Measurements from ENCODE around the gene NISCH. TPM values are rescaled to one million over a fixed set of nuclear protein-coding genes. Genes with fewer than 3 reads are reported as not detected.
A peak's percentile ranks its signal among the peaks of the same experiment; 100 is the strongest.

The NISCH gene
- total RNA-seq, 1 donor from 2014 or later = 58.3 TPM

DNA sequence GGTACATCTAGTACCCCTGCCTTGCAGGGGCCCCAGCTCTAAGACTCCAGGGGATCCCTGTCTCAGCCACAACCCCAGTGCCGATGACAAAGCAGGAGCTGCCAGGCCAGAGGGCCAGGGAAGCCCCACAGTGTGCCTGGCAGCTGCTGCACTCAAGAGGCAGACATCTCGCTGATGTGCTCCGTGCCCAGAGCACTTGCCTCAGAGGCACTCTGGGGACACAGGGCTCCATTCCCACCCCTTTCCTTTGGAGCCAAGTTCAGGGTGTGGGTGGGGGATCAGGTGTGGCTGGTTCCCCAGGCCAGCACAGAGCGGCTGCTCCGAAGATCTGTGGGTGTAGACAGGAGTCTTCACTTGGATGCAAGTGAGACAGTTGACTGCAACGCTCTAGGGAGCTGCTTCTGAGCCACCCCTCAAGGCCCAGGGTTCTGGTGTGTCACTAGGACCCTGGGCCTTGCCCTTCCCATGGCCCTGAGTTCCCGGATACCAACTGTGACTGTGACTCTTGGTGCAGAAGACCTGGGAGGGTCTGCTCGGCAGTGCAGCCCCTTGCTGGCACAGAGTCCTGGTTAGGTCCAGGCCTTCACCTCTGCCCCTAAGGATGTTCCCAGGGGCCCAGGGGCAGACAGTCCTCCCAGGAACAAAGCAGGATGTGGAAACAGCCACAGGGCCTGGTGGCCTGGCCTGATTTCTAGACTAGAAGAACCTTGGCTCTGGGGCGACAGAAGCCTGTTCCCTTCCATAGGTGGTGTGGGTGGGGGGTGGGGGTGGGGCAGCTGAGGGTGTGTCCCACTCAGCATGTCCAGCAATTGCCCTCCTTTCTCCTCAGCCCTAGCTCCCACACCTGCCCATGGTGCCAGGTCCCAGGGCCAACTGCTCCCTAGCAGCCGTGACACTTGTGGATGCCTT lies 75.8 kb downstream of the NISCH start:
- Histone ChIP-seq H3K27ac (peak overlapping the region; percentile 49 to 80), H3K9me3 (no peaks in the 10 kb centered on the region), H3K4me3 (no peak overlapping the region), H3K4me1 (peaks cover 4 to 17% of the 10 kb centered on the region in 2 donors), H3K27me3 (no peaks in the 10 kb centered on the region), H3K36me3 (peaks cover 4 to 11% of the 10 kb centered on the region in 2 donors)
- intact Hi-C loops (cut with DNase I) = loop anchor here (5.0 to 10.0 kb wide), 2 partner anchors 244 to 364 kb away; partner anchors contain the start of genes GLYCTK and STIMATE
- peak in 1 of 2 donors; percentile 63 for DNase-seq (ENCODE audit: low spot score in 2 of 2)
- TF ChIP-seq, protein P1, sequence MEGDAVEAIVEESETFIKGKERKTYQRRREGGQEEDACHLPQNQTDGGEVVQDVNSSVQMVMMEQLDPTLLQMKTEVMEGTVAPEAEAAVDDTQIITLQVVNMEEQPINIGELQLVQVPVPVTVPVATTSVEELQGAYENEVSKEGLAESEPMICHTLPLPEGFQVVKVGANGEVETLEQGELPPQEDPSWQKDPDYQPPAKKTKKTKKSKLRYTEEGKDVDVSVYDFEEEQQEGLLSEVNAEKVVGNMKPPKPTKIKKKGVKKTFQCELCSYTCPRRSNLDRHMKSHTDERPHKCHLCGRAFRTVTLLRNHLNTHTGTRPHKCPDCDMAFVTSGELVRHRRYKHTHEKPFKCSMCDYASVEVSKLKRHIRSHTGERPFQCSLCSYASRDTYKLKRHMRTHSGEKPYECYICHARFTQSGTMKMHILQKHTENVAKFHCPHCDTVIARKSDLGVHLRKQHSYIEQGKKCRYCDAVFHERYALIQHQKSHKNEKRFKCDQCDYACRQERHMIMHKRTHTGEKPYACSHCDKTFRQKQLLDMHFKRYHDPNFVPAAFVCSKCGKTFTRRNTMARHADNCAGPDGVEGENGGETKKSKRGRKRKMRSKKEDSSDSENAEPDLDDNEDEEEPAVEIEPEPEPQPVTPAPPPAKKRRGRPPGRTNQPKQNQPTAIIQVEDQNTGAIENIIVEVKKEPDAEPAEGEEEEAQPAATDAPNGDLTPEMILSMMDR (IDR thresholded peaks at IDR 0.05) = no peak

DNA sequence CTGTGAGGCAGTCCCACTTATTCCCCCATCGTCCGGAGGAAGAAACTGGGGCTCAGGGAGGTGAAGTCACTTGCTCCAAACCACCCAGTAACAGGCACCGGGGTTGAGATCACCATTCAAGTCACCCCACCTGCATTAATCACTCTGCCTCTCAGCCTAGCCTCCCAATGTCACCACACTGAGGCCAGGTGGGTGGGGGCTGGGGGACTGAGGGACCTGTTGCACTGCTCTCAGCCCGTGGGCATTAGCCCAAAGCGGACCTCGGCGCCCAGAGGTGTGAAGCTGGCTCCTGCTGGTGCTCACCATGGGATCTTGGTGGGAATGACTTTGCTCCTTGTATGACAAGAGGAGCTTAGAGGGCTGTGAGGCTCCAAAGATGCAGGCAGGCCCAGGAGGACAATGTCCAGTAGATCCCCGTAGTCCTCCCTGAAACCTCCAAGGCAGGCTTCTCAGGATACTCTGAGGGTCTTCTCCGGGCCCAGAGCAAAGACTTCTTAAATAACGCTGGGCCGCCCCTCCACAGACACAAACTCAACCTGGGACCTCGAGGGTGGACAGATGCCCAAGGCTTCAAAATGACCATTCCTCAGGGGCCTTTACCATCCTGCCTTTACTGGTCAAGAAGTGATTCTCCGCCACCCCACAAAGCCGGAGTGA lies 76.6 kb downstream of the NISCH start:
- DNase-seq (ENCODE audit: low spot score in 2 of 2) = peak in 1 of 2 donors; percentile 64
- Histone ChIP-seq H3K27me3 (no peaks in the 10 kb centered on the region), H3K4me1 (peaks cover 4 to 17% of the 10 kb centered on the region in 2 donors), H3K36me3 (peaks cover 4 to 11% of the 10 kb centered on the region in 2 donors), H3K4me3 (peak overlapping the region in 1 of 2 donors; percentile 64), H3K27ac (peak overlapping the region; percentile 49 to 80), H3K9me3 (no peaks in the 10 kb centered on the region)
- TF ChIP-seq, protein P1 (IDR thresholded peaks at IDR 0.05) = no peak
- intact Hi-C loops (cut with DNase I) = loop anchor here (5.0 to 10.0 kb wide), 2 partner anchors 245 to 363 kb away; partner anchors contain the start of genes GLYCTK and STIMATE

DNA sequence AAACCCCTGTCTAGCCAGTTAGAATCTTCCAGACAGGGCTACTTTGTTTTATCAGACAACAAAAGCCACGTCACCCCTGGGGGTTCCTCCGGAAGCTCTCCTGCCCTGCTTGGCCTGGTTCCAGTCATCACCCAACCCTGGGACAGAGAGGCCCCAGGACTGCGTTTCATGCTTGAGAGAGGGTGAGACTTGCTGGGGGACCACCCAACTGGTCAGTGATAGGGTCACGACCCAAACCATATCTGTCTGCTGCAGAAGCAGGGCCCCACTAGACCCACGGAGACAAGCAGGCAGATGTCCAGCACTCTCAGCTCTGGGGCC lies 77.1 kb downstream of the NISCH start:
- intact Hi-C loops (cut with DNase I) = loop anchor here (5.0 to 10.0 kb wide), 2 partner anchors 245 to 362 kb away; partner anchors contain the start of genes GLYCTK and STIMATE
- TF ChIP-seq, protein P1 (IDR thresholded peaks at IDR 0.05) = no peak
- peaks cover 7 to 20% of the 10 kb centered on the region in 2 donors for H3K4me1 ChIP-seq

DNA sequence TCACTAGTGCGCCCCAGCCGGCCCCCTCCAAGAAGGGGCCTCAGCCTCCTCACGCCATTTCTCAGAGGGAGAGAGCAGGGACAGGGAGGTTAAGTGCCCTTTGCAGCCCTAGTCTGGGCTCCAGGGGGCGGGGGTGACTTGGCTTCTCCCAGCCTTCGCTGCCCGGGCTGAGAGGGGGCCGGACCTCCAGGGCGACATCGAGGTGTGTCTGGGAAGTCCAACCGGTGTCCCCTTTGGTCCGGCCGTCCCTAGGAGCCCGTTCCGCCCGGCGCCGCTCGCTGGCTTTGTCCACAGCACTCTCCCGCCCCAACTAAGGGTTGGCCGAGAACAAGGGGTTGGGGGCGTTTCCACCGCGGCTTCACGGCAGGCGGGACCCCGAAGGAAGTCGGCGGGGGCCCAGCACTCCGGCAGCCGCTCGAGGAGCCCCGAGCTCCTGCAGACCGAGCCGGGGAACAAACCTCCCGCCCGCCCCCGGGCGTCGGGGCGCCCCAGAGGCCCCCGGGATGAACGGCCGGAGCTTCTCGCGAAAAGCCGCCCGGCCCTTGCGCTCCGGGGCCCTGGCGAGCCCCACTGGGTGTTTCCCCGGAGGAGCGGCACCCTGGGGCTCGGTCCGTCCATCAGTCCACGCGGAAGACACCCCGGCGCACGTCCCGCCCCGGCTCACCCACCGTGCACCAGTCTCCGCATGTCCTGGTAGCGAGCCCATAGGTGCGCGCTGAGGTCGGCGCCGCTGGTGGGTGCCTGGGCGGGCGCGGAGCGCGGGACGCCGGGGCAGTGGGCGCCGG lies 77.6 kb downstream of the NISCH start:
- intact Hi-C loops (cut with DNase I) = loop anchor here (5.0 to 10.0 kb wide), 2 partner anchors 246 to 362 kb away; partner anchors contain the start of genes GLYCTK and STIMATE
- TF ChIP-seq, protein P1 (IDR thresholded peaks at IDR 0.05) = no peak
- Histone ChIP-seq H3K36me3 (peaks cover 0 to 5% of the 10 kb centered on the region in 2 donors), H3K9me3 (no peaks in the 10 kb centered on the region), H3K27ac (peak overlapping the region; percentile 49 to 80), H3K4me1 (peaks cover 13 to 25% of the 10 kb centered on the region in 2 donors), H3K27me3 (no peaks in the 10 kb centered on the region), H3K4me3 (peak overlapping the region; percentile 64 to 66)
- peak in 1 of 2 donors; percentile 67 for DNase-seq (ENCODE audit: low spot score in 2 of 2)

More for the DNA sequence above, 77.1 kb downstream of the NISCH start:
- peaks cover 2 to 10% of the 10 kb centered on the region in 2 donors for H3K36me3 ChIP-seq
- H3K9me3 ChIP-seq = no peaks in the 10 kb centered on the region
- peak in 1 of 2 donors; percentile 73 for DNase-seq (ENCODE audit: low spot score in 2 of 2)
- H3K27me3 ChIP-seq = no peaks in the 10 kb centered on the region
- H3K27ac ChIP-seq = peak overlapping the region; percentile 49 to 80
- peak overlapping the region; percentile 64 to 66 for H3K4me3 ChIP-seq
